ENCODE results near the gene HEXA. TPM values are rescaled to one million over a fixed set of nuclear protein-coding genes. Genes with fewer than 3 reads are reported as not detected.

Gene HEXA
- polyA plus RNA-seq, 1 donor from 2014 or later, result 105 TPM

GRCh38 chr15:72323752-72324151 lies 52.1 kb downstream of the HEXA start:
- Histone ChIP-seq H3K4me3 (ENCODE audit: low read length) (no peak overlapping the region), H3K79me2 (replicated peaks; ENCODE audit: insufficient read depth, low read length) (no peaks in the 10 kb centered on the region), H3K9me3 (ENCODE audit: low read length) (peaks cover 4% of the 10 kb centered on the region), H3K27ac (ENCODE audit: low read length) (no peak overlapping the region), H3K27me3 (ENCODE audit: insufficient read depth, low read depth, low read length) (peaks cover 3% of the 10 kb centered on the region), H3K36me3 (ENCODE audit: insufficient read depth, low read length) (peaks cover 4% of the 10 kb centered on the region), H3F3A (ENCODE audit: insufficient read depth, low read length, poor library complexity, severe bottlenecking) (no peaks in the 10 kb centered on the region), H3K9ac (ENCODE audit: low read length) (no peak overlapping the region), H3K9me2 (ENCODE audit: insufficient read depth, low read length) (no peaks in the 10 kb centered on the region), H2AFZ (ENCODE audit: low read depth, low read length) (no peak overlapping the region), H4K20me1 (ENCODE audit: insufficient read depth) (no peaks in the 10 kb centered on the region), H3K4me2 (ENCODE audit: low read length) (no peak overlapping the region)
- TF ChIP-seq EP300 (conservative IDR thresholded peaks at IDR 0.05; ENCODE audit: poor library complexity, severe bottlenecking) (no peak), MXI1 (conservative IDR thresholded peaks at IDR 0.05; ENCODE audit: poor library complexity, severe bottlenecking) (no peak), POLR2AphosphoS5 (IDR thresholded peaks at IDR 0.05) (no peak)

GRCh38 chr15:72319985-72320671 lies 55.7 kb downstream of the HEXA start, which contains the start of gene CELF6:
TSS of gene CELF6 (minus strand) at chr15:72320157. CDS start at chr15:72319874, 283 bp downstream.
- no peaks in the 10 kb centered on the region for H4K20me1 ChIP-seq (ENCODE audit: insufficient read depth)
- H3K9me2 ChIP-seq (ENCODE audit: insufficient read depth, low read length), result no peaks in the 10 kb centered on the region
- TF ChIP-seq EP300 (conservative IDR thresholded peaks at IDR 0.05; ENCODE audit: poor library complexity, severe bottlenecking) (peak; percentile 89), POLR2AphosphoS5 (IDR thresholded peaks at IDR 0.05) (peak; percentile 94), TAF1 (IDR thresholded peaks at IDR 0.05; ENCODE audit: low read depth) (peak; percentile 57), EZH2 (IDR thresholded peaks at IDR 0.05; ENCODE audit: borderline replicate concordance, insufficient read depth, low read length, poor library complexity, severe bottlenecking) (no peak), MXI1 (conservative IDR thresholded peaks at IDR 0.05; ENCODE audit: poor library complexity, severe bottlenecking) (peak; percentile 93), REST (IDR thresholded peaks at IDR 0.05; ENCODE audit: borderline replicate concordance) (peak; percentile 71), CTCF (IDR thresholded peaks at IDR 0.05; ENCODE audit: poor library complexity, severe bottlenecking) (no peak), SMC3 (conservative IDR thresholded peaks at IDR 0.05; ENCODE audit: poor library complexity) (peak; percentile 57), RAD21 (conservative IDR thresholded peaks at IDR 0.05) (peak; percentile 53)
- peaks cover 4% of the 10 kb centered on the region for H3K9me3 ChIP-seq (ENCODE audit: low read length)
- peak within 1 kb of the TSS; percentile 82 for H3K4me3 ChIP-seq (ENCODE audit: low read length)
- H3K27ac ChIP-seq (ENCODE audit: low read length), result peak within 1 kb of the TSS; percentile 79
- H3K9ac ChIP-seq (ENCODE audit: low read length), result peak within 1 kb of the TSS; percentile 77
- peaks cover 3% of the 10 kb centered on the region for H3K27me3 ChIP-seq (ENCODE audit: insufficient read depth, low read depth, low read length)
- no peaks in the 10 kb centered on the region for H3K79me2 ChIP-seq (replicated peaks; ENCODE audit: insufficient read depth, low read length)
- H2AFZ ChIP-seq (ENCODE audit: low read depth, low read length), result peak within 1 kb of the TSS; percentile 83
- no peaks in the 10 kb centered on the region for H3F3A ChIP-seq (ENCODE audit: insufficient read depth, low read length, poor library complexity, severe bottlenecking)
- peak within 1 kb of the TSS; percentile 61 for H3K4me2 ChIP-seq (ENCODE audit: low read length)
- peaks cover 4% of the 10 kb centered on the region for H3K36me3 ChIP-seq (ENCODE audit: insufficient read depth, low read length)

Data from neural cell (in vitro differentiated cells).